ENCODE data around the gene PARK7.

GRCh38 chr1:7987528-7987927, 26.0 kb downstream of the PARK7 start:
- no peak for TF ChIP-seq CTCF (IDR thresholded peaks at IDR 0.05; ENCODE audit: borderline replicate concordance, extremely low read depth, low read length, poor library complexity, severe bottlenecking)
- TF ChIP-seq EZH2 (IDR thresholded peaks at IDR 0.05; ENCODE audit: borderline replicate concordance, low read depth, low read length, severe bottlenecking), result no peak
